MCF 10A (cell line): ENCODE data around the gene R3HDM4. TPM values are rescaled to one million over a fixed set of nuclear protein-coding genes. Genes with fewer than 3 reads are reported as not detected.

Source experiments
- BruUV-seq: library from RNA; stranded (reverse); fragments of 400-500 nt; replicated peaks from 2 replicates; lab custom pipeline; 2021; lab: Mats Ljungman, UMichigan
- CTCF ChIA-PET: fragments of 300-600 bp; sonication (Branson Sonifier 250); formaldehyde crosslinking; extraction: SDS; loops from one replicate; lab custom pipeline; 2021; ENCODE audit warnings: antibody characterized with exemption, inconsistent platforms; lab: Yijun Ruan, JAX
- POLR2A ChIA-PET: fragments of 300-600, 350-650 bp; sonication (Branson Sonifier 250); formaldehyde crosslinking; extraction: SDS; loops from one replicate; lab custom pipeline; 2020; ENCODE audit warnings: antibody characterized with exemption, inconsistent platforms; lab: Yijun Ruan, JAX
- DNase-seq: peaks from one replicate; pipeline ENCODE4 v3.0.0-alpha.2; 2018; ENCODE audit not compliant: unreplicated experiment
- H3K27ac Mint-ChIP-seq: one replicate; pipeline ENCODE4 v1.8.0; 2022; ENCODE audit warnings: mild to moderate bottlenecking, low read depth, mixed read lengths; ENCODE audit not compliant: unreplicated experiment
- H3K27me3 Mint-ChIP-seq: one replicate; pipeline ENCODE4 v1.8.0; 2022; ENCODE audit warnings: mixed read lengths; ENCODE audit not compliant: insufficient read depth, unreplicated experiment
- H3K36me3 Mint-ChIP-seq: one replicate; pipeline ENCODE4 v1.8.0; 2022; ENCODE audit warnings: mild to moderate bottlenecking, moderate library complexity, mixed read lengths; ENCODE audit not compliant: insufficient read depth, unreplicated experiment
- H3K4me1 Mint-ChIP-seq: one replicate; pipeline ENCODE4 v1.8.0; 2022; ENCODE audit warnings: mixed read lengths; ENCODE audit not compliant: insufficient read depth, unreplicated experiment
- H3K4me3 Mint-ChIP-seq: one replicate; pipeline ENCODE4 v1.8.0; 2022; ENCODE audit warnings: mild to moderate bottlenecking, moderate library complexity, mixed read lengths; ENCODE audit not compliant: unreplicated experiment
- H3K9me3 Mint-ChIP-seq: one replicate; pipeline ENCODE4 v1.8.0; 2022; ENCODE audit warnings: mixed read lengths; ENCODE audit not compliant: unreplicated experiment
- CTCF ChIP-seq: fragments of 200-600 bp; IDR thresholded peaks from one replicate; pipeline ENCODE4 v1.8.0; 2022; ENCODE audit warnings: antibody characterized with exemption, mild to moderate bottlenecking; ENCODE audit not compliant: unreplicated experiment
- intact Hi-C: fragments of 100-400 bp; cut with micrococcal nuclease; formaldehyde crosslinking; loops from 2 replicates; pipeline ENCODE4 v1.14.1; 2022
- total RNA-seq: library from RNA; stranded (reverse); gene quantifications from 2 replicates; pipeline ENCODE4 v1.2.3, GENCODE V29; 2022

The R3HDM4 gene
- total RNA-seq, 1 experiment from 2014 or later = 73.6 TPM

GRCh38 chr19:858868-859843, 53.9 kb downstream of the R3HDM4 start, which contains the start of gene CFD:
TSS of gene CFD (plus strand) at chr19:859664. CDS start at chr19:859690, 26 bp downstream.
- Mint-ChIP-seq H3K4me1 (peaks cover 5% of the 10 kb centered on the region), H3K27me3 (no peaks in the 10 kb centered on the region), H3K4me3 (no peak within 1 kb of the TSS), H3K27ac (no peak within 1 kb of the TSS), H3K36me3 (no peaks in the 10 kb centered on the region), H3K9me3 (no peaks in the 10 kb centered on the region)
- intact Hi-C loops = loop anchor here (10.0 kb wide), 1 partner anchor 126 kb away; the partner anchor contains the start of gene WDR18
- no peak for TF ChIP-seq CTCF
- no peak for DNase-seq
- ChIA-PET POLR2A (interaction anchor here (0.6 to 1.4 kb wide), 2 partner anchors 23 to 183 kb away, joined by 3 read pairs; partner anchors contain the start of gene FSTL3), CTCF (interaction anchor here (0.6 to 1.2 kb wide), 2 partner anchors 123 to 400 kb away, joined by 4 read pairs; no protein-coding TSS in a partner anchor)
- no TSS peak for BruUV-seq

DNA sequence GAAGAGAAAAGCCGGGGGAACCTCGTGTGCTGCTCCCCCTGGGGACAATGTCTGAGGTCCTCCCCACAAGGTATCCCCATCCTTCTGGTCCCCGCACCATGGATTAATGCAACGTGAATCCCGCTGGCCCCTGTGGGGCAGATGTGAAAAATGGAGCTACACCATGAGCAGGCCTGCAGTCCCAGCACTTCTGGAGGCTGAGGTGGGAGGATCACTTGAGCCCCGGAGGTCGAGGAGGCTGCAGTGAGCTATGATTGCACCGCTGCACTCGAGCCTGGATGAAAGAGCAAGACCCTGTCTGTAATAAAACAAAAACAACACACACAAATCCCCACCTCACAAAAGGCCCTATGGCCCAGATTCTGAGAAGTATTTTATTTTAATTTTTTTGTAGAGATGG, 54.7 kb downstream of the R3HDM4 start:
- Mint-ChIP-seq H3K4me1 (peaks cover 5% of the 10 kb centered on the region), H3K4me3 (no peak overlapping the region), H3K9me3 (no peaks in the 10 kb centered on the region), H3K36me3 (no peaks in the 10 kb centered on the region), H3K27ac (no peak overlapping the region), H3K27me3 (no peaks in the 10 kb centered on the region)
- no TSS peak for BruUV-seq
- no peak for DNase-seq
- ChIA-PET CTCF (interaction anchor here (0.6 to 1.2 kb wide), 5 partner anchors 9 to 400 kb away, joined by 3 to 5 read pairs (median 4); no protein-coding TSS in a partner anchor), POLR2A (no interaction called here)
- intact Hi-C loops = loop anchor here (10.0 kb wide), 1 partner anchor 127 kb away; the partner anchor contains the start of gene WDR18
- TF ChIP-seq CTCF = no peak

- Mint-ChIP-seq H3K4me3 (no peak overlapping the region), H3K36me3 (no peaks in the 10 kb centered on the region), H3K27ac (no peak overlapping the region), H3K4me1 (peaks cover 3% of the 10 kb centered on the region), H3K9me3 (no peaks in the 10 kb centered on the region), H3K27me3 (no peaks in the 10 kb centered on the region)
- no TSS peak for BruUV-seq
- TF ChIP-seq CTCF = no peak
- CTCF ChIA-PET = interaction anchor here (0.6 to 1.3 kb wide), 7 partner anchors 35 to 338 kb away, joined by 3 to 5 read pairs (median 3); no protein-coding TSS in a partner anchor
- DNase-seq = no peak
- POLR2A ChIA-PET = no interaction called here
- intact Hi-C loops = loop anchor here (10.0 kb wide), 1 partner anchor 129 kb away; the partner anchor contains the start of gene WDR18
These were observed 57.4 kb downstream of the R3HDM4 start for GRCh38 chr19:855566-856120.
